ENCODE data around the gene ODAD4.

The ODAD4 gene

DNA sequence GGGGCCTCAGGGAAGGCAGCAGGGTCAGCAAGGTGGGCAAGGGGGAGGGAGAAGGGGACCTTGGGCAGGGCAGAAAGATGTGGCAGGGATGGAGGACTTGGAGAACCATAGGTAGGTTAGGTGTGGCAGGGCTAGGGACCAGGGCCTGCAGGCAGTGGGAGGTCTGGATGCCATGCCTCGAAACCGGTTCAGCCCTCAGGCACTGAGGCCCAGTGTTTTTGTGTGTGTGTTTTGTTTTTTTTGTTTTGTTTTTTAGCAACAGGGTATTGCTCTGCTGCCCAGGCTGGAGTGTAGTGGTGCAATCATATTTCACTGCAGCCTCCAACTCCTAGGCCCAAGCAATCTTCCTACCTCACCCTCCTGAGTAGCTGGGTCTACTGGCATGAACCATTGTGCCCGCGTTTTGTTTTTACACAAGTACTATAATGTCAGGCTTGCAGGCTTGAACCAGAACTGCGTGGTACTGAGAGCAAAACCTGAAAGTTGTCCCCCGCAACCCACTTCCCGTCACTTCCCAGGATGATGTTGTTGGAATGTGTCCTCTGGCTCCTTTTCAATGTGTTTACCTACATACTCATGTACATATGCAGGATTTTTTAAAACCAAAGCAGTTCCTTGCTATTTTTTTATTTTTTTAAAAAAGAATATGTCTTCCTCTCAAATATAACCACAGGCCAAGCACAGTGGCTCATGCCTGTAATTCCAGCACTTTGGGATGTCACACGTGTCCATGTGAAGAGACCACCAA lies 12.4 kb downstream of the ODAD4 start:
- DNase-seq (ENCODE audit: low spot score), result no peak

DNA sequence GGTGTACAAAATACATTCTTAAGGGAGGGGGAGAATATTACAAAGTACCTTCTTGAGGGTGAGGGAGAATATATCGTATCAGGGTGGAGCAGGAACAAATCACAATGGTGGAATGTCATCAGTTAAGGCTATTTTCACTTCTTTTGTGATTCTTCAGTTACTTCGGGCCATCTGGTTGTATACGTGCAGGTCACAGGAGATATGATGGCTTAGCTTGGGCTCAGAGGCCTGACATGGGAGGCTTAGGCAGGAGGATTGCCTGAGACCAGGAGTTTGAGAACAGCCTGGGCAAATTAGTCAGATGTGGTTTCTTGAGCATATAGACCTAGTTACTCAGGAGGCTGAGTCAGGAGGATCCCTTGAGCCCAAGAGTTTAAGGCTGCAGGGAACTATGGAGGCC lies 13.1 kb downstream of the ODAD4 start:
- DNase-seq (ENCODE audit: low spot score), result no peak

DNA sequence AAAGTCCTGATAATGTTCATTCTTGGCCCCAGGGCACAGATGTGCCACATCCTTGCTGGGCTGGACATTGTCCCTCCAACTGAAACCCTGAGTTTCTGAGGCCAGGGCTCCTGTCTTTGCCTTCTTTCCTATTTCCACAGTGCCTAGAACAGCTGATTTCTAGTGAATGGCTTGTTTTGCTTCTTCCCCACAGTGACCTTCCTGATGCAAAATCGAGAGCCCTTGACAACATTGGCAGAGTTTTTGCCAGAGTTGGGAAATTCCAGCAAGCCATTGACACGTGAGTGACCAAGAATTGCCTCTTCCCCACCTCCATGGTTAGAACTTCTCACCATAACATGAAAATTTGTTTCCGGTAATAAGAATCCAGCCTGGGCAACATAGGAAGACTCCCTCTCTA lies 14.5 kb downstream of the ODAD4 start:
- no peak for DNase-seq (ENCODE audit: low spot score)

- DNase-seq (ENCODE audit: low spot score), result no peak
Observed at GRCh38 chr17:41948762-41949460, 18.5 kb downstream of the ODAD4 start.

DNA sequence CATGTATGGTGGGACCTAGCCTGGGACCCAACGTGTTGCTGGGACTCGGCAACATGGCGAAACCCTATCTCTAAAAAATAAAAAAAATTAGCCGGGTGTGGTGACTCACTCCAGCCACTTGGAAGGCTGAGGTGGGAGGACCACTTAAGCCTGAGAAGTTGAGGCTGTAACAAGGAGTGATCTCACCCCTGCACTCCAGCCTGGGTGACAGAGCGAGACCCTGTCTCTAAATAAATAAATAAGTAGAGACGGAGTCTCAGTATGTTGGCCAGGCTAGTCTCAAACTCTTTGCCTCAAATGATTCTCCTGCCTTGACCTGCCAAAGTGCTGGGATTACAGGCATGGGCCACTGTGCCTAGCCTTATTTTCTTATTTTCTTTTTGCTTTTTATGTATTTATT lies 26.1 kb downstream of the ODAD4 start:
- no peak for DNase-seq (ENCODE audit: low spot score)

DNA sequence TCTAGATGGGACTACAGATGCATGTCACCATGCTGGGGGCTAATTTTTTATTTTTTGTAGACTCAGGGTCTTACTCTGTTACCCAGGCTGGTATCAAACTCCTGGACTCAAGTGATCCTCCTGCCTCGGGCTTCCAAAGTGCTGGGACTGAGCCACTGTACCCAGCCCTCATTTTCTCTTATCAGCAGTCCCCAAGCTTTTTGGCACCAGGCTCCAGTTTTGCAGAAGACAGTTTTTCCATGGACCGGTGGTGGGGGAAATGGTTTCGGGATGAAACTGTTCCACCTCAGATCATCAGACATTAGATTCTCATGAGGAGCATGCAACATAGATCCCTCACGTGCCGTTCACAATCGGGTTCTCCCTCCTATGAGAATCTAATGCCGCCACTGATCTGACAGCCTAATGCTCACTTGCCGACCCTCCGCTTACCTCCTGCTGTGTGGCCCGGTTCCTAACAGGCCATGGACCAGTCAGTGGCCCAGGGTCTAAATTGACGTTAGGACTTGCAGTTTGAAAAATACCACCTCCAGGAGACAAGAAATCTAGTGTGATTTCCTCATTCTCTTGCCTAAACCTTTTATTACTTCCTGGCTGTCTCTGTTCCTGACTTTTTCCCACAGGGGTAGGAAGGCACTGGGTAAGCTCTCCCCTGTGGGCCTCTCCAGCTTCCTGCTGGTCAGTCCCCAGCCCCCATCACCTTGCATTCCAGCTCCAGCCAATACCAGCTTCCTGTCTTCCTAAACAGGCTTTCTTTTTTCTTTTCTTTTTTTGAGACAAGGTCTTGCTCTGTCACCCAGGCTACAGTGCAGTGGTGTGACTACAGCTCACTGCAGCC lies 26.8 kb downstream of the ODAD4 start:
- DNase-seq (ENCODE audit: low spot score), result no peak

DNA sequence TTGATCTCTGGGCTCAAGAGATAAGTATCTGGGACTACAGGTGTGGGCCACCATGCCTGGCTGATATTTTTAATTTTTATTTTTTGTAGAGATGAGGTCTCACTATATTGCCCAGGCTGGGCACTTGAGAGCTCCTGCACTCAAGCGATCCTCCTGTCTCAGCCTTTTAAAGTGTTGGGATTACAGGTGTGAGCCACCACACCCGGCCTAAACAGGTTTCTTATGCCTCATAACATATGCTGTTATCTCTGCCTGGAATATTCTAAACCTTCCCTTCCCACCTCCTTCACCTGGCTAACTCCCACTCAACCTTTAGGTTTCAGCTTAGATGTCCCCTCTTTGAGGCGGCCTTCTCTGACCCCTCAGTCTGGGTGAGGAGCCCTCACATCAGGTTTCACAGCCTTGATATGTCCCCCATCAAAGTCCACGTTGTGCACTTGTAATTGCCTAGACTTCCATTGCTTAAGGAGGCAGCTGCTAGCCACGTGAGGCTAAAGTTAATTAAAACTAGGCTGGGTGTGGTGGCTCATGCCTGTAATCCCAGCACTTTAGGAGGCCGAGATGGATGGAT lies 27.5 kb downstream of the ODAD4 start:
- no peak for DNase-seq (ENCODE audit: low spot score)

DNA sequence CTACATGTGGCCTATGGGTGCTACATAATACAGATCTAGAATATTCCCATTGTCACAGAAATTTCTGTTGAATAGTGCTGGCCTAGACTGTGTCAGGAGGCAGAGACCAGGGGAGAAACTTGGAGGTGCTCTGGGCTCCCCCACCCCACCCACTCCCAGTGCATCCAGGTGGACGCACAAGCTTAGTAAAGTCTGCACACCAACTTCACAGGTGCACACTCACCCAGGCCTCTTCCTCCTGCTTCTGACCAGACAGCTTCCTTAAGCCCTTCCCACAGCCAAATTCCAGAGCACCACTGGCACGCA lies 28.6 kb downstream of the ODAD4 start:
- DNase-seq (ENCODE audit: low spot score), result peak; percentile 44

DNA sequence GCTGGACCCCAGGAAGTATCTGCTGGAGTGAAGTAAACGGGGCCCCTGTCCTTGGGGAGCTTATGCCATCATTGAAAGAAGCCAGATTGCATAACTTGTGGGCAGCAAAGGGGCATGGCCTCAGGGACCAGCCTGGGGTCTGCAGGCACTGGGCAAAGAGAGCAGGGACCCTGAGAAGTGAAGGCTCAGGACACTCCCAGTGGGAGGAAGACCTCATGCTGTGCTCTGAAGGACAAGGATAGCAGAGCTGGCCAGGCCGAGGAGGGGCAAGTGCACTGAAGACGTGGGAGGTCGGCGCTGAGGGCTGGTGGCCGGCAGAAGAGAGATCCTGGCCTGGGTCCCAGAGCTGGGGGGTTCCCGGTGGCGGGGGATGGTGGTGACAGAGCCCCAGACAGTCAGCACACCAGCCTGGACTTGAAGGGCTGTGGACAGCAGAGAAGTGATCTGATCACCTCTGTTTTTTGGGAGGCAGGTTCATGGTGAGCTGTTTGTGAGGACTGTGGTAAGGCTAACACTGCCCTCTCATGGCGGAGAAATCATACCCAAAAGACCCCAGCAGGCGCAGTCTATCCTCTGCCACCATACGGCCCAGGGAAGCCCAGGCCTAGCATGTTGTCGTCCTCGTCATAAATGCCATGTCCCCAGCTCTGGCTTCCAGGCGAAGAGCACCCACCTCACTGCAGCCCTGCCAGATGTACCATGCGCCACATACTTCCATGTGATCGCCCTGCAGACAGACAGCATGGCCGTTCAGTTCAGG lies 29.1 kb downstream of the ODAD4 start:
- peak; percentile 57 for DNase-seq (ENCODE audit: low spot score)

DNA sequence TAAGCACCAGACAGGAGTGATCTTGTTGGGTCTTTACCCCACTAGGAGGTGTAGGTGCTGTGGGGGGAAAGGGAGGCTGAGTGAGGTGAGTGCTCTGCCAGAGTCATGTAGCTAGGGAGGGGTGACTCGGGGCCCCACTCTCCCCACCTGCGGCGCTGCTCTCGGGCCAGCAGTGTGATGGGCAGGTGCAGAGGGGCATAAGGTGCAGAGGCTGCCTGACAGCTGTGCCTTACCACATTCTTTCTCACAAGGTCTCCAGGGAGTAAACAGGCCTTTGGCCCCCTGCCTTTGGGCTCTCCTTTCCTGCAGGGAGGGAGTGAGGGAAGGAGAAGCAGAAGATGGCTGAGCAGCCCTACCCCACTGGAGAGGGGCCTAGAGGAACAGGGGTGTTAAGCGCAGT lies 31.7 kb downstream of the ODAD4 start:
- DNase-seq (ENCODE audit: low spot score), result no peak

DNA sequence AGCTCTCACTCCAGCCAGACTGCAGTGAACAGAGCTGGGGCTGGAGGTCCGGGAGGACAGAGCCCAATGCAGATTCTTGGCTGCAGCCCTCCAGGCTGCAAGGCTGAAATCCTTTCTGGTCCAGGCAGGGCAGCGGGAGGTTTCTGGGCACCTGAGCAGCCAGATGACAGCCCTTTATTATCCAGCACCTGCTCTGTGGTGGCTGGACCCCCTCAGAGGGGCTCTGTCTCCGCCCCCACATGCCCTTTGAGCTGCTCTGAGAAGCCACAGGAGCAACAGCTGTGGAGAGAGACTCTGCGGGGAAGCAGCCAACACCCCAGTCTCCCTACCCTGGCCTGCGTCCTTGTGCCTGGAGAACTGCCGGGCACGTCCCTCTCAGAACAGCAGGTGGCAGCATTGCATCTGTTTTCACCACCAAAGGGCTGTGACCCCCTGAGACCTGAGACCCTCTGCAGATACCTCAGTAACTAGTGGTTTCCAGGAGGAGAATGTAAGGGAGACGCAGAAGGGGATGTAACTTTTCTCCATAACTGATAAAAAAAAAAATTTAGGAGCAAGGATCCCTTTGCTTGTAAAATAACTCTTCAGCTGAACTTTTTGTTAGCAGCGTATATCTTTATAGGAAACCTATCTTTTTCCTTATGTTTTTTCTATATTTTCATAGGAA lies 32.5 kb downstream of the ODAD4 start:
- DNase-seq (ENCODE audit: low spot score), result peak; percentile 57

GRCh38 chr17:41965694-41966462 lies 35.5 kb downstream of the ODAD4 start:
- peak; percentile 96 for DNase-seq (ENCODE audit: low spot score)

DNA sequence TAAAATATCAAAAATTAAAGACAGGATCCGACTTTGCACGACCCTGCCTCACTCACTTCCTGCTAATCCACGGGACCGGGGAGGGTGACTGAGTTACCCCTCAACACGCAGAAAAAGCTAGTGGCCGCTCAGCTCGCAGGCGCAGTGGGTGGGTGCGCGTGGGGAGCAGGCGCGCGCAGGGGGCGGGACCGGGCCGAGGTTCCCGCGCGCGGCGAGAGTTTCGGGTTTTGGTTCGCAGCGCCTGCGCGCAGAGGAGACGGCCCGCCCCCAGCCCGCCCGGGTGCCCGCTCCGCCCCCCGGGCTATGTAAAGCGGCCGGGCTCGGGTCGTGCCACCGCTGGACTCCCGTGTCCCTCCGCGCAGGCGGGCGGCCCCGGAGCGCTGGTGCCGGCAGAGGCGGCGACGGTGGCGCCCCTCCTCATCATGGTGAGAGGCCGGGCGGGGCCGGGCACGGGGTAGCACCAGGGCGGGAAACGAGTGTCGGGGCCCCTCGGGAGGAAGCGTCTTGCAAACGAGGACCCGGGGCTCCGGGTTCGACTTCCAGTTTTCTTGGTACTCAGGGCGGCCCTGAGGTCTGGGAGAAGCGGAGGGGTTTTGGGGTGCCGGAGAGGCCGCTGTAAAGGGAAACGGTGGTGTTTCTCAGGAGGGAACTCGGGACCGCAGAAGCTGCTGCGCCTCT lies 36.2 kb downstream of the ODAD4 start, which contains the start of gene CNP:
Gene CNP, plus strand, starts transcription at position 333 of the 678 bp plus-strand sequence. Its CDS starts 90 bp downstream, at position 423.
- DNase-seq (ENCODE audit: low spot score), result peak; percentile 84

GRCh38 chr17:41967141-41967920 lies 36.9 kb downstream of the ODAD4 start:
- peak; percentile 35 for DNase-seq (ENCODE audit: low spot score)

DNA sequence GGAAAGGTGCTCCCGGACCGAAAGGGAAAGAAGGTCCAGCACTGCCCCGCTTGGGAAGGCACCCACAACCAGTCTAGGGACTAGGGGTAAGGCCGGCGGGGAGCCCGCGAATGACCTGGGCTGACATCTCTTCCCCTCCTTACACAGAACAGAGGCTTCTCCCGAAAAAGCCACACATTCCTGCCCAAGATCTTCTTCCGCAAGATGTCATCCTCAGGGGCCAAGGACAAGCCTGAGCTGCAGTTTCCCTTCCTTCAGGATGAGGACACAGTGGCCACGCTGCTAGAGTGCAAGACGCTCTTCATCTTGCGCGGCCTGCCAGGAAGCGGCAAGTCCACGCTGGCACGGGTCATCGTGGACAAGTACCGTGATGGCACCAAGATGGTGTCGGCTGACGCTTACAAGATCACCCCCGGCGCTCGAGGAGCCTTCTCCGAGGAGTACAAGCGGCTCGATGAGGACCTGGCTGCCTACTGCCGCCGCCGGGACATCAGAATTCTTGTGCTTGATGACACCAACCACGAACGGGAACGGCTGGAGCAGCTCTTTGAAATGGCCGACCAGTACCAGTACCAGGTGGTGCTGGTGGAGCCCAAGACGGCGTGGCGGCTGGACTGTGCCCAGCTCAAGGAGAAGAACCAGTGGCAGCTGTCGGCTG lies 37.6 kb downstream of the ODAD4 start:
- DNase-seq (ENCODE audit: low spot score), result no peak

- no peak for DNase-seq (ENCODE audit: low spot score)
Observed at GRCh38 chr17:41968676-41969075, 38.3 kb downstream of the ODAD4 start.

DNA sequence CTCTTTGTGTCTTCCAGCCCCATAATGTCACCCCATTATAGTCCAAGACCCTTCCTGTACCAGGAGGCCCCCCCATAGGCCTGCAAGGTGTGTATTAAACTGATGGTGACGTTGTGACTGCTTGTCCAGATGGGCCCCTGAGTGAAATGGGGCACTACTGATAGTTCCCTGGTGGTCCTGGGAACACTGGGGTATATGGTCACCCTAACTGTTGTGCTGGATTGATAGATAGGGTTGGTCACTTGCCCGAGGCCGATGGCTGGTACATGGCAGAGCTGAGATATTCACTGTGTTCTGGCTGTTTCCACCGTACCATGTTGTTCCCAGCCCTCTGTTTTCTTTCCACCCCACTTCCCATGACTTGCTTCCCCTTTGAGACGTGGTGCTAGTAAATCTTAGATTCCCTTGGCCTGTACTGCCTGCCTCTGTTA lies 40.5 kb downstream of the ODAD4 start:
- DNase-seq (ENCODE audit: low spot score), result no peak

GRCh38 chr17:41971721-41972523 lies 41.5 kb downstream of the ODAD4 start:
- no peak for DNase-seq (ENCODE audit: low spot score)

All from SW480 (cell line).